ENCODE measurements around the gene DPM2. TPM values are rescaled to one million over a fixed set of nuclear protein-coding genes. Genes with fewer than 3 reads are reported as not detected.

DPM2 gene
- total RNA-seq, 2 donors from 2014 or later: 23.3 to 26.2 TPM

DNA sequence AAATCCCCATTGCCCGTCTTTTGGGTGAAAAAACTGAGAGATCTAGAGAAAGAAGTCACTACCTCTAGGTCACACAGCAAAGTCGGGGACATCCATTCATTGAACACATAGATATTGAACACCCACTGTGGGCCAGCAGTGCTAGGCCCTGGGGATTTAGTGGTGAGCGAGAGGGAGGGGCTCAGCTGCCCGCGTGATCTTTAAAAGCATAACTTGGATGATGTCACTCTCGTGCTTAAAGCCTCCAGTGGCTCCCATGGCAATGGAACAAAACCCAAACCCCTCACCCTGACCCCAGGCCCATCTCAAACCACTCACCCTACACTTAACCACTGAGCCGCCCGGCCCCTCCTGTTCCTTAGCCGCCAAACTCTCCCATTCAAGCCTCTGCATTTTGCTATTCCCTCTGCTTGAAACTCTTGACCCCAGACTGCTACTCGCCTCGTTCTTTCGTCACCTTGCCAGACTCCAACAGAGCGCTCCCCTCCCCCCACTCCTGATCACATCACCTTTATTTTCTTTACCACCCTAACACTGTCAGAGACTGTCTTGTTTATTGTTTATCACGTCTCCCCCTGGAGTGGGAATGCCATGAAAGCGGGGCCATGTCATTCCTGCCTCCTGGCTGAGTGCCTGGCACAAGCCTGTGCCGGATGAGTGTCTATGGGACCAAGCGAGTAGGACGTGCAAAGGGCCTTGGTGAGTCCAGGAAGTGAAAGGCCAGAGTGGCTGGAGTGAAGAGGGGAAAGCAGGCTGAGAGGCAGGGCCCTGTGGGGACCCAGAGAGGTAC, 6.4 kb downstream of the DPM2 start:
- no peaks in the 10 kb centered on the region for H3K9me3 ChIP-seq (ENCODE audit: control insufficient read depth, low read length, poor library complexity, severe bottlenecking)
- Mint-ChIP-seq H3K27me3 (no peaks in the 10 kb centered on the region), H3K4me3 (peak overlapping the region; percentile 85), H3K36me3 (ENCODE audit: low read depth) (peaks cover 3% of the 10 kb centered on the region), H3K4me1 (peaks cover 37% of the 10 kb centered on the region), H3K27ac (peak overlapping the region; percentile 70)
- ATAC-seq: peak; percentile 35
- no peak for DNase-seq

DNA sequence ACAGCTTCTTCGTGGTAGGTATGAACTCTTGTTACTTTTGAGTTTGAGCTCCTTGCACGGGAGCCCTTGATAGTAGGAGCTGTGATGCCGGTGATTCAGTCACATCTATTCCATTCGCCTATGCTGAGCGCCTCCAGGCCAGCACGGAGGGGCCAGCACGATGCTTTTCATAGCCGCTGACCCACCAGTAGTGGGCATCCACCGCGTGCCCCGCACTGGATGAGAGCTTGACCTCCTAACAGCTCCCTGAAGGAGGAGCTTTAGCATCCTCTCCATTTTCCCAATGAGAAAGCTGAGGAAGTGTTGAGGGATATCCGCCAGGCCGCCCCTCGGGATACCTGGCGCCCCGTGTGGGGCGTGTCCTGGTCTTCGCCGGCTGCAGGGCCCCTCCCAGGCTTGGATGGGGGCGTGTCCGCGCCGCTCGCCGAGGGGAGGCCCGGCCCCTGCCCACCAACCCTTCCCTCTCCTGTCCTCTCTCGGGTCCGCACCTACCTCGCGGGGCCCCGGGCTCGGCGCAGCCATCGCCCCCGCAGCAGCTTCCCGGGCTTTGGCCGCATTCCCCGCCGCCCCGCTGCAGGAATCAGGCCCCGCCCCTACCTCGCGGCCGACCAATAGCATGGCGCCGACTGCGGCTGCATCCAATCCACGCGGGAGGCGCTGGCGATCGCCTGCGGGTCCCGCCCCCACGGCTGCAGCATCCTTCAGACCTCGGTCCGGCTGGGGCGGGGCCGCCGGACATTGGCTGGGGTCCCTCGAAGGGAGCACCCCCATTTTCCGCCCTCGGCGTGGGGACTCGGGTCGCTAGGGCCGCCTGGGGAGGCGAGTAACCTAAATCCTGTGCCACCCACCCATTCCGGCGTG, 7.2 kb downstream of the DPM2 start, which contains the start of gene PIP5KL1:
PIP5KL1 (minus strand) TSS at position 547 of the 861 bp plus-strand sequence; CDS start at position 522, 25 bp downstream.
- Mint-ChIP-seq H3K27me3 (no peaks in the 10 kb centered on the region), H3K4me1 (peaks cover 28% of the 10 kb centered on the region), H3K4me3 (peak within 1 kb of the TSS; percentile 85), H3K27ac (peak within 1 kb of the TSS; percentile 70), H3K36me3 (ENCODE audit: low read depth) (peaks cover 3% of the 10 kb centered on the region)
- peak; percentile 77 for ATAC-seq
- H3K9me3 ChIP-seq (ENCODE audit: control insufficient read depth, low read length, poor library complexity, severe bottlenecking): no peaks in the 10 kb centered on the region
- DNase-seq: peak; percentile 60 to 74 (median 70)

DNA sequence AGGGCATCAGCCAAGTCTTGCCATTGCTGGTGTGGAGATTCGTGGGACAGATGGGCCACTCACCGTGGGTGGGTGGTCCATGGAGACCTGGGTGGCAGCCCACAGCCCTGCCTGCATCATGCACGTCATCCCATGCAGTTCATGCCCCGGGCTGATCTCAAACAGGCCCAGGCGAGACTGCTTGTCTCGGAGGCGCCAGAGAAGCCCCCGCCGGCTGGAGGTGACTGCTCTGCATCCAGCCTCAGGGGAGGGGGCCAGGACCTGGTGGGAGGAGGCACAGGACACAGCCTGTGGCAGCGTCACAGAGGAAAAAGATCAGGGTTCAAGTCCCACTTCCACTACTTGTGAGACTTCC, 8.1 kb downstream of the DPM2 start:
- H3K4me3 Mint-ChIP-seq: peak overlapping the region; percentile 85
- ATAC-seq: no peak
- peaks cover 6% of the 10 kb centered on the region for H3K27me3 Mint-ChIP-seq
- no peaks in the 10 kb centered on the region for H3K9me3 ChIP-seq (ENCODE audit: control insufficient read depth, low read length, poor library complexity, severe bottlenecking)
- peak overlapping the region; percentile 51 for H3K27ac Mint-ChIP-seq
- DNase-seq: no peak
- peaks cover 3% of the 10 kb centered on the region for H3K36me3 Mint-ChIP-seq (ENCODE audit: low read depth)
- H3K4me1 Mint-ChIP-seq: peaks cover 27% of the 10 kb centered on the region

GRCh38 chr9:127928676-127929624, 8.7 kb downstream of the DPM2 start:
- ATAC-seq (no peak), DNase-seq (no peak)
- Mint-ChIP-seq H3K27ac (peak overlapping the region; percentile 51), H3K27me3 (peaks cover 6% of the 10 kb centered on the region), H3K36me3 (ENCODE audit: low read depth) (peaks cover 3% of the 10 kb centered on the region), H3K4me3 (peak overlapping the region; percentile 69), H3K4me1 (peaks cover 22% of the 10 kb centered on the region)
- no peaks in the 10 kb centered on the region for H3K9me3 ChIP-seq (ENCODE audit: control insufficient read depth, low read length, poor library complexity, severe bottlenecking)

GRCh38 chr9:127927988-127928675, 9.5 kb downstream of the DPM2 start:
- Mint-ChIP-seq H3K36me3 (ENCODE audit: low read depth) (peaks cover 3% of the 10 kb centered on the region), H3K4me3 (peak overlapping the region; percentile 69), H3K4me1 (peaks cover 22% of the 10 kb centered on the region), H3K27me3 (peaks cover 6% of the 10 kb centered on the region), H3K27ac (no peak overlapping the region)
- DNase-seq: no peak
- H3K9me3 ChIP-seq (ENCODE audit: control insufficient read depth, low read length, poor library complexity, severe bottlenecking): no peaks in the 10 kb centered on the region
- ATAC-seq: no peak

DNA sequence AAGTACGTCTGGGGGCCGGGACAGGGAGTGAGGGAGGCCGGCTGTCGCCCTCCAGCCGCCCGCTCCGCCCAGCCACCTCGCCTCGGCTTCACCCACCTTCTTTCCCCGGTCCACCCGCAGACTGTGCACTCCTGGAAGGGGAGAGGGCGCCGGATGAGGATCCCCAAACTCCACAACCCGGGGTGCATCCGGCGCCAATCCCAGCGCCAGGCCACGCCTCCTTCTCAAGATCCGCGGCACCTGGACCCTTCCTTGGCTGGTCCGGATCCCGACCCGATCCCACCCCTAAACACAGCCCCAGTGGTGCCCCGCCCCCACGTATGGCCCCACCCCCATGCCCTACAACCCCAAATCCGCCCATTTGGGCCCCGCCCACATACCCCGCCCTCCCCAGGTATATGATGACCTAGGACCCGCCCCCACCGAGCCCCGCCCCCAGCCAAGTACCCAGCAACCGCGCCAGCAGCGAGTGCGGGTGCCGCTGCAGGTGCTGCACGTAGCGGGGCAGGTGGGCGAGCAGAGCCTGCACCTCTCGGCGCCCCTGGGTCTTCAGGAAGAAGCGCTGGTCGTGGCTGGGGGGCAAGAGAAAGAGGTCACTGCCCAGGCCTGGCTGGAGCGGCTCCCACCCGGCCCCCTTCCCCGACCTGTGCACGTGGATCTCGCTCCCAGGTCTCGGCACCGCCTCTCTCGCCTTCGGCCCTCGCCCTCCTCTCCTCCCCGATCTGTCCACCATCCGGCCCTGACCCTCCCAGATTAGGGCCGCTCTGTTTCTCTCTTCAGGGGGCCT, 10.3 kb downstream of the DPM2 start:
- H3K4me3 Mint-ChIP-seq: peak overlapping the region; percentile 69
- DNase-seq (peak; percentile 52 to 84 (median 82)), ATAC-seq (peak; percentile 68)
- H3K9me3 ChIP-seq (ENCODE audit: control insufficient read depth, low read length, poor library complexity, severe bottlenecking): no peaks in the 10 kb centered on the region
- H3K4me1 Mint-ChIP-seq: peaks cover 22% of the 10 kb centered on the region
- H3K36me3 Mint-ChIP-seq (ENCODE audit: low read depth): no peaks in the 10 kb centered on the region
- peaks cover 6% of the 10 kb centered on the region for H3K27me3 Mint-ChIP-seq
- H3K27ac Mint-ChIP-seq: no peak overlapping the region

DNA sequence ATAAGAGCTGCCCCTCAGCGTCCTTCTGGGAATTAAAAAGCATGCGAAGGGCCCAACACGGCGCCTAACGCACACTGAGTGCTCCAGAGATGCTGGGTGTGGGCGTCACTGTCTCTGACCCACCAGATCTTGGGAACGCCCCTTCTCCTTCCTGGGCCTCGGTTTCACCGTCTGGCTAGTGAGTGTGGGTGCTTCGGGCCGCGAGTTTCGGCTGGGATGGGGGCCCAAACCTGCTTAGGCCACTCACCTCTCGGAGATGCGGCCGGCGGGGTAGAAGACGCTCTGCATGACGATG, 10.8 kb downstream of the DPM2 start:
- peaks cover 6% of the 10 kb centered on the region for H3K27me3 Mint-ChIP-seq
- no peak overlapping the region for H3K27ac Mint-ChIP-seq
- peaks cover 22% of the 10 kb centered on the region for H3K4me1 Mint-ChIP-seq
- DNase-seq (no peak), ATAC-seq (peak; percentile 1)
- no peaks in the 10 kb centered on the region for H3K9me3 ChIP-seq (ENCODE audit: control insufficient read depth, low read length, poor library complexity, severe bottlenecking)
- H3K4me3 Mint-ChIP-seq: peak overlapping the region; percentile 69
- no peaks in the 10 kb centered on the region for H3K36me3 Mint-ChIP-seq (ENCODE audit: low read depth)

GRCh38 chr9:127925959-127926905, 11.4 kb downstream of the DPM2 start:
- no peak for DNase-seq
- Mint-ChIP-seq H3K4me3 (peak overlapping the region; percentile 69), H3K27ac (peak overlapping the region; percentile 75), H3K36me3 (ENCODE audit: low read depth) (no peaks in the 10 kb centered on the region), H3K4me1 (peaks cover 22% of the 10 kb centered on the region), H3K27me3 (peaks cover 6% of the 10 kb centered on the region)
- no peaks in the 10 kb centered on the region for H3K9me3 ChIP-seq (ENCODE audit: control insufficient read depth, low read length, poor library complexity, severe bottlenecking)
- ATAC-seq: no peak

DNA sequence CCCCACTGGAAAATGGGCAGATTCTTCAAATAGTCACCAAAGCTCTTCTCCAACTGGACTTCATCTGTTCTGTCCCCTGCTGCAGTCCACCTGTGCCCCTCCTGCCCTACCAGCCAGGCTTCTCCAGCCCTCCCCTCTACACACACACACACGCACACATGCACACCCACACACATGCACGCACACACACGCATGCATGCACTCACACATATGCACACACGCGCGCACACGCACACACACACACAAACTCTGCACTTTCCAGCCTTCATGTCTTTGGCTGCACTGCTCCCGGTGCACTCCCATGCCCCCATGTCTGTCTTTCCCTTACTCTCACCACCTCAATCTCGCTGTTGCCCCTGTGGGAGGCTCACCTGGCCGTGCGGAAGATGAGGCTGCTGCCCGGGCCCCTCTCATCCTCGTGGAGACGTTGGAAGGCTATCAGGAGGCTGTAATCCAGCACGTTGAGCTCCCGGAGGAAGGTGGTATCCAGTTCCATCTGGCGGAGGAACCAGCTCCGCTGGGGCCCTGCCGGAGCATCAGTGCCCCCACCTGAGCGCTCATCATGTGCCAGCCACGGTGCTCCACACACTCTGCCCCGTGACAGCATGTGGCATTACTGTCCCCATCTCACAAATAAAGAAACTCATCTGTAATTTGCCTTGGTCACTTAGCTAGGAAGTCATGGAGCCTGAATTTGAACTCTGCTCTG, 12.8 kb downstream of the DPM2 start:
- Mint-ChIP-seq H3K27ac (peak overlapping the region; percentile 75), H3K4me3 (peak overlapping the region; percentile 47), H3K4me1 (peaks cover 14% of the 10 kb centered on the region), H3K27me3 (peaks cover 6% of the 10 kb centered on the region), H3K36me3 (ENCODE audit: low read depth) (no peaks in the 10 kb centered on the region)
- H3K9me3 ChIP-seq (ENCODE audit: control insufficient read depth, low read length, poor library complexity, severe bottlenecking): no peaks in the 10 kb centered on the region
- DNase-seq (no peak), ATAC-seq (no peak)

DNA sequence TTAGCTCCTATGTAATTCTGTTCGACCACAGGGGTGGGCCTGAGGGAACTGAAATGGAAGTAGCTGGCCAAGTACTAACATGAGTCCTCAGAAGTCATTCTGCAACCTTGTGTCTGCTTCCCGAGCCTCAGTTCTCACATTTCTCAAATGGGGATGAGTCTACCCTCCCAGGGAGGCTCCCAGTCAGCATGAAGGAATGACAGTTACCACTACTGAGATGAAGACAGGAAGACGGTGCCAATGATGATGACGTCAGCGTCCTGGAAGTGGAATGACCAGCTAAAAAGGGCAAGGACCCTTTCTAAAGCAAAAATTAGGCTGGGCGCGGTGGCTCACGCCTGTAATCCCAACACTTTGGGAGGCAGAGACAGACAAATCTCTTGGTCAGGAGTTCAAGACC, 13.9 kb downstream of the DPM2 start:
- Mint-ChIP-seq H3K4me3 (no peak overlapping the region), H3K27me3 (peaks cover 6% of the 10 kb centered on the region), H3K27ac (no peak overlapping the region), H3K4me1 (peaks cover 16% of the 10 kb centered on the region), H3K36me3 (ENCODE audit: low read depth) (no peaks in the 10 kb centered on the region)
- no peak for ATAC-seq
- no peaks in the 10 kb centered on the region for H3K9me3 ChIP-seq (ENCODE audit: control insufficient read depth, low read length, poor library complexity, severe bottlenecking)
- DNase-seq: no peak

DNA sequence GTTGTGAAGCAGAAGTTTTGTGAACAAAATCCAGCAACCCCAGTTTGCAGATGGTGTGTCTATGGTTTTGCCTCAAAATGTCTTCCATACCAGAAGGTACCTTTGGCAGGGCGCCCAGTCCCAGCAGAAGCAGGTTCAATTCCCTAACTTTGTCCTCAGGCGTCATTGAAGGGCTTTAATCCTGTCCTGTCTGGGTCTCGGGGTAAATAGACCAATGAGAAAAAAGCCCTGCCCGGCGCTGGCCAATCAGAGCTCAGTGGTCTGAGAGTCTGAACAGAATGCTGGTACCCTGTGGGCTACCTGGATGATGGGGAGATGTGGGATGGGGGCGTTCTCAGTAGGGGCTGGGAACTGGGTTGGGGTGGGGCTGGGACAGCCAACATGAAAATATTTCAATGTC, 14.6 kb downstream of the DPM2 start:
- ATAC-seq (no peak), DNase-seq (no peak)
- H3K4me3 Mint-ChIP-seq: no peak overlapping the region
- H3K27ac Mint-ChIP-seq: no peak overlapping the region
- H3K9me3 ChIP-seq (ENCODE audit: control insufficient read depth, low read length, poor library complexity, severe bottlenecking): no peaks in the 10 kb centered on the region
- H3K4me1 Mint-ChIP-seq: peaks cover 19% of the 10 kb centered on the region
- peaks cover 6% of the 10 kb centered on the region for H3K27me3 Mint-ChIP-seq
- H3K36me3 Mint-ChIP-seq (ENCODE audit: low read depth): no peaks in the 10 kb centered on the region
